SK-N-DZ (cell line): ENCODE measurements around the gene TTC39B.
A peak's percentile ranks its signal among the peaks of the same experiment; 100 is the strongest.

Source experiments
- DNase-seq: peaks from one replicate; pipeline ENCODE4 v3.0.0-alpha.2; 2015; ENCODE audit warnings: low spot score

Gene TTC39B

DNA sequence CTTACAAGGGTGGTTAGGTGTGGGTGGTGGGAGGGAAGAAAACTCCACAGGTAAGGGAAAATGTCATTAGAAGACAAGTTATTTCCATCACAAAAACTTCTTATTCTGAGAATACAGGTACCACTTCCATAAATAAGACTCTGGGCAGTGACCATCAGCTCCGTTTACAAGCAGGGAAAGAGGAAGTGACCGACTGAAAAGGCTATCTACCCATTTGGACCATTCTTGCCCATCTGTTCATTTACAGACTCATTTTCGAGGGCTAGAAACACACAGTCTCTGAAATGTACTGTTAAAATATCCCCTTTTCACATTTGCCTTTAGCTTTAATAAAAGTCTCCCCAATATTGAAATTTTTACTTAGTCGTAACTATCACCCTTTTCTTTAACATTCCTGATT is 79.5 kb downstream of the TTC39B start:
- no peak for DNase-seq

DNA sequence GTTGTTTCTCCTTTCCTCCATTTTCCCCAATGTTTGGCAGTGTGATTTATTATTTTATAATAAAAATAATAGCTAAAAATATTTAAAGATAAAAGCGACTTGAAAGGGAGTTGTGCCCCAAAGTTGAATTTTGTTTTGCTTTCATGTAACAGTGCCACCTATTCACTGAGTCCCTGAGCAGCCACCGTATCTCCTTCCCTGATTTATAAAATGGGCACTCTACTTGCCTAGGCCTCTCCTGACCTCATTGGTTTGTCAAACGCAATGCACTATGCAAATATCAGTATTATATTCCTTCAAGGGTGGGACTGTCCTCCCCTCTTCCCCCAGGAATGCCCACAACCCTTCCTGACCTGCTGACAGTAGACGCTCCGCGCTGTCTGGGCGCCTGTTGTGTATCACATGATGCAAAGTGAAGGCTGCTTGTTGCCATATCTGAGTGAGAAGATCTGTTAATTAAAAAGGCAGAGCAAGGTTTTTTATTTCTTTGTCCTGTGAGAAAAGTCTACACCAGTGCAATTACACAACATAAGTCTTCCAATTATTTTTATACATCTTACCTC is 81.4 kb downstream of the TTC39B start:
- DNase-seq, result peak; percentile 70

DNA sequence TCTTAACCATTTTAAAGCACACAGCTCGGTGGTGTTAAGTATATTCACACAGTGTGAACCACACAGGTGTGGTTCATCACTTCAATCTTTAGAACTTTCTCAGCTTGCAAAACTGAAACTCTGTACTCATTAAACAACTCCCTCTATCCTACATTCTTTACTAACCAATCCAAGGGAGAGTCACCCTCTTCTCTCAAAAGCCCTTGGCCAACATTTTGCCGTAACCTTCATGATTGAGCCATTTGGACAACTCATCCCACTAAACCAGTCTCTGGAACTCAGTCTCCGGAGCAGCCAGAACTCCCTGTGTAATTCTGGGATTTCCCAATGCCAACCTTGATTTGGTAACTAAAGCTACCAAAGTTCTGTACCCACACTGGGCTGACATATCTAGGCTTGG is 84.7 kb downstream of the TTC39B start:
- no peak for DNase-seq

DNA sequence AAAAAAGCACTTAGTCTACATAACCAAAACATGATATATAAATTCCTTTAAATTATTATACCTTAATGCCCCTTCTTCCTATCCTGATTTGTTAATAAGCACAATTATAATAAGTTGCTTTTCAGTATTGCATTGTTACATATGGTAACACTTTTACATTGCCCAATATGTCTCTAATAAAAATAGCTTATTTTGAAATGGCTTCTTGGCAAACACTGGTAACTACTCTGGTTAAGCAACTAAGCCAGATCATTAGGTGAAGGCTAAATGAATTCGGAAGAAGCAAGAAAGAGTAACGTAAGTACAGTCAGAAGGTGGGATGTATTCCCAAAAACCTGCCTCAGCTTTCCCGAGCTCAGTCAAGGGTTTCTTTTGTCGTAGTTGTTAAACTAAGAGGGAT is 85.3 kb downstream of the TTC39B start:
- DNase-seq, result no peak

DNA sequence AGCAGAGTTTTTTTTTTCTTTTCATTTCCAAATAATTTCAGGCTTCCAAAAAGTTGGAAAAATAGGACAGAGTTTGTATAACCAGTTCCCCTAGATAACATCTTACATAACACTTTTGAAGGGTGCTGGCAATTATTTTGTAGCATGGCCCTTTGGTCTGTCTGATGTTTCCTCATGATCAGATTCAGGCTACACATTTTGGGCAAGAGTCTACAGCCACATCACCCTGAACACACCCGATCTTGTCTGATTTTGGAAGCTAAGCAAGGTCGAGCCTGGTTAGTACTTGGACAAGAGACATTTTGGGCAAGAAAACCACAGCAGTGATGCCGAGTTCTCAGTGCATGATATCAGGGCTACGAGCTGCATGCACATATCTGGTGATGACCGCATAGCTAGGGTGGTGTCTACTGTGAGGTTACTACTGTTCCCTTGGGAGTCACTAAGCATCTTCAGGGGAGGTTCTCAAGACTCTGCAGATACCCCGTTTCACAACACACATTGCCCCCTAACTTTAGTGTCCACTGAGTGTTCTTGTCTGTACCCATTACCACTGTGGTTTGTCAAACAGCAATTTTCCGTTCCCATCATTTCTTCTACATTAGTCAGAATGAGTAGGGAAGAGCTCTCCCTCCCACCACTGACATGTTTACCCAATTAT is 86.2 kb downstream of the TTC39B start:
- DNase-seq, result no peak

DNA sequence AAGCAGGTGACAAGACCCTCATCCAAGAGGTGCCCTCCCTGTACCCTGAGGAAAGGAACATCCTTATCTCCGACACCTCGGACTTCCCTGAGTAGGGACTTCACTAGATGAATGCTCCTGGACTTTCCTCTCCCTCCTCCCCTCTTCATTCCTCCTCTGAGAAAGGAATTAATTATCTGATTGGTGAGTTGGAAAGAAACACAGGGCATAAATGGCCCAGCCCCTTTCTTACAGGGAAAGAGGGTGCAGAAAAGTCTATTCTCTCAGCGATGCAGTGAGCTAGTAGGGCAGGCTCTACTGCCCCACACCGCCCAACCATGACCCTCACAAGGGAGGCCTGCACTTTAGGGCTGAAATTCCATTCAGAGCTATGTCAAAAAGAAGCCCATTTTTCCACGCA is 87.5 kb downstream of the TTC39B start:
- DNase-seq, result no peak

DNA sequence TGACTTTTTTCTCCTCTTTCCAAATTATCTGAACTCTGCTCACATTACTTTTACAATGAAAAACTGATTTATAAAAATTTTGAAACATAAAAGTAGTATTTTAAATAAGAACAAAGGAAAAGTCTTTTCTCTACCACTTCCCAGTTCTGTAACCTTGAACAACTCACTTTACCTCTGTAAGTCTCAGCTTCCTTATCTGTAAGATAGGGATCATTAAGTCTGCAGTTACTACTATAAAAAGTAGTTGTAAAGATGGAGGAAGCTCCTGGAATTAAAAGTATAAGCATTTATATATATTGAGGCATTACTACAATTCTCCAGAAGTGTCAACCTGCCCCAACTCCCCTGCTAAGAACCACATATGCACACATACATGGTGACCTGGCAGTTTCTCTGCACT is 88.0 kb downstream of the TTC39B start:
- no peak for DNase-seq

DNA sequence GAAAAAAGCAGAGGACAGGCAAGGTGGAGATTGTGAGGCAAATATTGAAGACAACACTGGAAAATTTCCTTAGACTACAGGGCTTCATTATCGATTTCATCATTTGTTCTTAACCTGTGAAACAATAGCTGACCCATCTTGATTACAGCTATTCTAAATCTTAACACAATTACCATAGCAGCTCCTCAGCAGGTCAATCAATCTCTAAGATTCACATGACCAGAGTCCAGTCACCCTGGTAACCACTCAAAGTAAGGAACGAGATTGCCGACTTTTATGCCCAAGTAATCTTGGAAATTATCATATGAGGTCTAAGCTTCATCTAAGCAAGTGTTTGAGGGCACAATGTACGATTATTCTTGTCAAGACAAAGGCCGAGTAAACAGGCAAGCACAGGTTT is 93.8 kb downstream of the TTC39B start:
- DNase-seq, result no peak

DNA sequence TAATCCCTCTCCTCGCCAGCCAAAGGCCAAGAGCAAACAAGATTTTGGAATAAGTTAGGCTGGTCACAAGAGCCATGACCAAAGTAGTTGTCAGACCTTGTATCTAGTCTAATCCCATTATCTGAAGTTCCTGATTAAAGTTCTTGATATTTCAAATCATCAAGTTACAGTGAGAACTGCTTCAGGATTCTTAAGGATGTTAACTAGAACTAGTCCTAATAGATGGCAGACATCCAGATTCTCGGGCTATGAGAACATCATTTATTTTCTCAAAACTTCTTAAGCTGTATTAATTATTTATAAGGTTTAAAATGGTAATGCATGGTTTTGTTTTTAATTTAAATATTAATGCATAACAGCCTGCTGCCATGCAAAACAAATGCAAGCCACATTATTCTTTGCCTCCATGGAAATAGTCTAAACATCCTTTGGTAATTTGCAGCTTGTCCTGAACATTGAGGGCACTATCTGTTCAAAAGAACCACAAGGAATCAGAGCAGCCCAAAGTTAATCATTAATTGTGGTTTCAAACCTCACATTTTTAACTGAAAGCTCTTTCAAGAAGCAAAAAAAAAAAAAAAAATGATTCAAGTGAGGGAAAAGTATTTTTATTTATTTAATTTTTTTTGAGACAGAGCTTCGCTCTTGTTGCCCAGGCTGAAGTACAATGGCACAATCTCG is 95.1 kb downstream of the TTC39B start:
- no peak for DNase-seq

DNA sequence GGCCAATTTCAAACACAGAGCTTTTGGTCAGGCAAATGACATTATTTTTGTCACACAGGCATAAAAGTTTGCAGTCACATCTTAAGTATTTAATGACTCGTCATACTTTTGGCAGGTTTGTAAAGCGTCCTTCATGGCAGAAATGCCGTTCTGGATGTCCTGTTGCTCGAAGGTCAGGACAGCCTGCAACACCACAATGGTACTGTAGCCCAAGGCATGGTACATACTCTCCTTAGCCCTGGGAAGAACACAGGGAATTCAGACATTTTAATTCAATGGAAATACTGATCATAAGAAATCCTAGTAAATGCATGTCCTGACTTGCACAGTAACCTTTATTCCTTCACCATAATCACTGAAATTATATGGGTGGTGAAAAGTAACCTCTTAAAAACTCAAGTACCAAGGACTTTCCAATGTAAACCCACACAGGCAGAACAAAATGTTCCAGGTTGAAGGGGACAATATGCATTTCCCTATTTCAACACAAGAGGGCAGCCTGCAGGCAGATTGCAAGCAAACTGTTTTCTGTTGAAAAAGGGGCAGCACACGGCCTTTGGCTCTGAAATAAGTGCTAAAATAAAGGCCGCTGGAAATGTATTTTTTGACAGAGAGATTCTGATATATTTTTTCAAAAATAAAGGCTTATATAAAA is 95.7 kb downstream of the TTC39B start:
- DNase-seq, result peak; percentile 49

DNA sequence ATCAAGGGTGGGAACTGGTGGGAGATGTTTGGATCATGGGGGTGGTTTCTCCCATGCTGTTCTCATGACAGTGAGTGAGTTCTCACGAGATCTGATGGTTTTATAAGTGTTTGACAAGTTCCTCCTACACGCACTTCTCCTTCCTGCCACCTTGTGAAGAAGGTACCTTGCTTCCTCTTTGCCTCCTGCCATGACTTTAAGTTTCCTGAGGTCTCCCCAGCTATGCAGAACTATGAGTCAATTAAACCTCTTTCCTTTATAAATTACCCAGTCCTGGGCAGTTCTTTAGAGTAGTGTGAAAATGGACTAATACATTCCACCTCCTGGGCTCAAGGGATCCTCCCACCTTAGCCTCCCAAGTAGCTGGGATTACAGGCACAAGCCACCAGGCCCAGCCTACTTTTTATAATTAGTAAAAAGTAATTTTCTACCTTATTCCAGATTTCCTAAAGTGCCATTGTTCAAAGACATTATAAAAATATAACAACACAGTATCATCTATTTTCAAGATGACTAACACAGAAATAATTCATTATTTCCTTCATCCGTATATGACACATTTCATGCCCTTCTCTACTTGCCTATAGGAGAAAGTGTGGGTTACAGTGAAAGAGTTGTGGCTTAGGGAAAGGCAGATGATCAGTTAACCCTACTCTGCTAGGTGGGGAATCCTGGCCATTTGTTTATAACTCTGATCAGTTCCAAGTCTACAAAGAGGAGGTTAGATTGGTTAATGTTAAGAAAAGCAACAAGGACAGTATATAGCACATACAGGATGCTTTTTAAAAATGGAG is 99.9 kb downstream of the TTC39B start:
- DNase-seq, result no peak

DNA sequence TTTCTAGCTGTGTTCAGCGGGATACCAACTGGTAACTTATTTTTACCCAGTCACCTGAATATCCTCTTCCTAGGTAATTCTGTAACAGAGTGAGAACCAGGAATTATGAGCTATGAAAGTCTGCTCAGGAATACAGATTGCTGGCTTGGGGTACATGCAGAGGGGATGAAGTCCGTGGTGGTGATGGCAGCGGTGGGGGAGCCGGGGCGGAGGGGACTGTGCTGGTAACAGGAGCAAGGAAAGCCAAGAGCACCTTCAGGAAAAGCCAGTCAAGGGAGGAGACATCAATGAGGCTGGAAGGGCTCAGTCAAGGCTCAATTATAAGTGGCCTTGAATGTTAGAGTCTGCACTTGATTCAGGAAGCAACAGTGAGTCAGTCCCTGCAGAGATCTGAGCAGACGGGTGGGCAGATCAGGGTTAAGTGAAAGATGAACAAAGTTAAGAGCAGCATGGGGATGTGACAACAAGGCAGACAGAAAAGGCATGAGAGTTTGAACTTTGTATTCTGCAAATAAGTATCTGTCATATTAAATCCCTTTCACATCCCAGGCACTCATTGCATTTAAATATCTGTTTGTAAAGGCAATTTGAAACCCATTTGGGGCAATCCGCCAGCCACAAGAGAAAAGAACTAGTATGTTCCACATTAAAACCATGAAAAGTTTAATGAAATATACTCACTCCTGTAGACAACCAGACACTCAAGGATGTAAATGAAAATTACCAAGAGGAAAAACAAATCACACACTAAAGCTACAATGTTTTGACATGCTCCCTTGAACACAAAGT is 101.2 kb downstream of the TTC39B start:
- DNase-seq, result no peak

DNA sequence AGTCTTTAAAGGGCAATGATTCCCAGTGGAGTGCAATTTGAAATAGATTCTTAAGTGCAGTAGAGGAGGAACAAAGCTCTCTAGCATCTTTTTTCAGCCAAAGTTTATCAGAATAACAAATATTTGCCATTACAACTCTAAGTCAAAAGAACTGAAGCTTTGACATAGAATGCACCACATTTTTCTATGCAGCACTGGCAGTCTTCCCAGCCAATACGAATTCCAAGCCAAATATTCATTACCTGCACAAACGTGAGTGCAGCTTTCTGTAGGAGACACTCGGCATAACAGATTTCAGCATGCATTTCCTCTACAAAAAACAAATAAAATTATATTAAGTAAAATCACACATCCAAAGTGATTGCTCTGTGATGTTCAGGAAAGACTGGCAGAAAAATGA is 103.4 kb downstream of the TTC39B start:
- no peak for DNase-seq

DNA sequence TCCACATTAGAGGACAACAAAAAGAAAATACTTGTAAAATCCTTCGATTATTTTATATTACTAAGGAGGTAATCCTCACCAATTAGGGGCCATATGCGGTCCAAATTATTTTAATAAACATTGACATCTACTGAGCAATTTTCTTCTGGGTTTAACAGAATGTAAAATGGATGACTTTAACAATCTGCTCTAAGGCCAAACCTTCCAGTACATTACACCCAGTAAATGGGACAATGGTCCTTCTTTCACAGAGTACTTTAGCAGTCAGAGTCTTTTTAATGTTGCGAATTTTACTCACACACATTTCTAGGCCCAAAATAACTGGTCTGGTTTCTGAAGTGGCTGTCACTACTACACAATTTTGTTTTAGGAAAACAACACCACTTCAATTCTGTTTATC is 106.9 kb downstream of the TTC39B start:
- no peak for DNase-seq

DNA sequence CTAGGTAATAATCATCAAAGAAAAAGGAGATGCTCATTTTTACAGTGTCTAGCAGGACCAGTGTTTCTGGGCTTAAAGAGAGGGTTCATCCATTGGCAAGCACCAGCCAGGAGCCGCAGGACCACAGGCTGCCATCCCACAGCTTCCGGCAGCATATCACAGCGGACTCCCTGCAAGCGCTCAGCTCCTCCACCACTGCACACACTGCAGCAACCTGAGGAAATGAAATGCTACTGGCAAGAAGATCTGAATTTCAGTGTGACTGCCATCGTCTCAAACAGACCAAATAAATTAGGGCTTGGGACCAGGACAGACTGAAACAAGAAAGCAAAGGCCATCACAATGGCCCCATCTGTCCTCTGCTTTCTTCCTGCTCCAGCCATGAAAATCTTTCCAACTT is 114.2 kb downstream of the TTC39B start:
- DNase-seq, result no peak

DNA sequence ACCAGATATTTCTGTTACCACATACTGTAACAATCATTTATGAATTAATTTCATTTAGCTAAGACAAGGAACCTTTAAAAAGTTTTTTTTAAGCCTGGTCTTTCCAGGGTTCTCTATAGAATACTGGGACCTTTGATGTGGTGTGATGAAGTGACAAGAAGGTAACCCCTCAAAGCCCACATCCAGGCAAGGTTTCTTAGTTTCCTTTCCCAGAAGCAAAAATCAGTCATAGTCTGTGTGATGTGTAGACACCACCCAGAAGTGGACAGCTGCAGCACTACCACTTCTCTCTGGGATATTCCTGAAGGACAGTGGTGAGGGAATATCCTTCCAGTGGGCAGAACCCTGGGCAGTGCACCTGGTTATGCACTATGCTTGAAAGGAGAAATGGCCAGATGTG is 115.6 kb downstream of the TTC39B start:
- DNase-seq, result no peak

DNA sequence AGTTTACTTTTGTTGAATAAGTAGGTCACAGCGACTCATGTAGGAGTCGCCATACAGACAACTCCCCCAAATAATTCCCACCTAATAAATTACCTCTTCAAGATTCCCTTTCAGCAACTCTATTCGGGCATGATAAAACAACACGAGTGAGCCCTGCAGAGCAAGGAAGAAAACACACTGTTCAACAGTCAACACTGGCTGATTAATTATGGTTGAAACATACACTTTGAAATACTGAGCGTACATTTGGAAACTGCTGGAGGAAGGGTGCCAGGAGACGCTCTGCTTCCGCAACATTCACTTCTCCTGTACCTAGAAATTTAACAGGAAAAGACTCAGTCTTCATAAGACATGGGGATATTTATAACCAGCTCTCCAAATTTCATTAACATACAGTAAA is 117.5 kb downstream of the TTC39B start:
- DNase-seq, result no peak

DNA sequence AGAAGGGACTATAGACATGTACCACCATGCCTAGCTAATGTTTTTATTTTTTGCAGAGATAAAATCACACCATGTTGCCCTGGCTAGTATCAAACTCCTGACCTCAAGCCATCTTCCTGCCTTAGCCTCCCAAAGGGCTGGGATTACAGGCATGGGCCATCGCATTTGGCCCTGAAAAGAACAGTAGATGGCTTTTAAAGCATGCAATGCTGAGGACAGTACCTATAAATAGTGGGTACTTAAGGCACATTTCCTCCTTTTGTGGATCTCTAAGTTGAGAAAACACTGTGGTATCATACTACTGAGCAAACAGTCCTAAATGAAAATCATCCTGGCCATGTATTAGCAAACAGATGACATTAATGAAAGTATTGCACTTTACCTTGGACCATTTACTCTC is 119.4 kb downstream of the TTC39B start:
- no peak for DNase-seq

DNA sequence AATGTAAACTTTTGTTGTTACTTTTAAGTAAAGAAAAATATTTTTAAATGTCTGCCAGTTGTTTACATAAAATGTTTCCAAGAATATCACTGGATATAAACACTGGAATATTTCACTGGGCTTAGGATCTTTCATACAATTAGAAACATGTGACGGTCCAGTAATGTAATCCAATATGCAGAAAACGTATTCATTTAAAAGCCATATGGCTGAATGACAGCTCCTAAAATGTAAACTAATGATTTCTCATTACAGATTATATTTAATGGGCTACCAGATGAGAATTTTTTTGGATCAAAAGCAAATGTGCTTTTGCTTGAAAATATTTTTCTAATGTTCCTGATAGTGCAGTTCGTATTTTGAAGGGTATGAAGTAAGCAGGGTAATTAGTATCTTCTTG is 124.3 kb downstream of the TTC39B start:
- DNase-seq, result peak; percentile 7

DNA sequence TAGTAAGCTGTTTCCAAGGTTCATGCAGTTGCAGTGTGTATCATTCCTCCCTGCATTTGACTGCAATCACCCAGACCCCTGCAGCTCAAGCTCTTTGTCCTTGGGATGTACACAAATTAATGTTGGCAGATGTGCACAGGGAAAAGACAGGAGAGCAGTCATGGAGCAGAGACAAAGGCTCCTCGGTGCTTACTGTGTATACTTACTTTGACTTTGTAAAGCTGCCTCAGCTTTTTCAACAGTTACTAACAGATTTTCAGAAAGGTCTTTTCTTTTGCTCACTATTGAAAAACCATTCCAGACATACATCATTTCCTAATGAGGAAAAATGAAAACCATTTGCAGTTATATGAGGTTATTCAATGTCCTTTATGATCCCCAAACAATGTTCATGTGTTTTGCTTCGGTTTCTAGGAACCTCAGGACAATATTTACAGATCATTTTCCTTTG is 124.9 kb downstream of the TTC39B start:
- peak; percentile 61 for DNase-seq

DNA sequence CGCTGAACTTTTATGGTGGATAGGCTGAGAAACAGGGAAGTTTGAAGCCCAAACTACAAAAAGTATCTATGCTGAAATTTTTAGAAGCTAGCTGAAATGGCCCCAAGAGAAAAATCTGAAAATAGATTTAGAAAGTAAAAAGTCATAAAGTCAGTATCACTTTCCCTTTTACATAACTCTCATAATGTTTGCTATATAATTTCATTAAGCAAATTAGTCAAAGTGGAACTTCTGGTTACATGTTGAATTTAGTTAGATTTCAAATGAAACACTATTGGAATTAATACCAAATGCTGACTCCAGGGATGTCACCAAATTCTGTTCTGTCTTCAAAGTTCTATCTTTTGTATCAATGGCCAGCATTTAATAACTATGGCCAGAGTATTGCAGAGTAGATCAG is 126.9 kb downstream of the TTC39B start:
- no peak for DNase-seq
